Eye (tissue), 1 donor: ENCODE results near the gene NDUFA13.

Experiments
- DNase-seq: peaks from one replicate; pipeline ENCODE4 v3.0.0-alpha.2; 2015

NDUFA13 gene

DNA sequence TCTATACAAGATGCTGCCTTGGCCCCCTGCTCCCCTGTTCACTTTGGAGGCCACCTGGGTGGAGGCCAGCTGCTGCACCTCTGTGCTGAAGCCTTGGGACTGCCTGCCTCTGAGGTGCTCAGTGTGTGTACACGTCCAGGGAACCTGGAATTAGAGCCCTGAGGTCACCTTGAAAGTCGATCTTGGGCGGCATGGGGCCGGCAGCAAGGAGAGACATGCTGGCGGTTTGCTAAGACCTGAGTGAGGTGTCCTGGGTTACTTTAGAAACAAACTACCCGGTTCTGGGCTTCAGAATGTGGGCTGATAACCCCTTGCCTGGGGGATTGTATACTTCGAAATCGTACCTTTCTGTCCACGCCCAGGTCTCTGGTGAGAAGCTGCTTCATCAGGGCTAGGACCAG lies 26.2 kb upstream of the NDUFA13 start:
- no peak for DNase-seq

DNA sequence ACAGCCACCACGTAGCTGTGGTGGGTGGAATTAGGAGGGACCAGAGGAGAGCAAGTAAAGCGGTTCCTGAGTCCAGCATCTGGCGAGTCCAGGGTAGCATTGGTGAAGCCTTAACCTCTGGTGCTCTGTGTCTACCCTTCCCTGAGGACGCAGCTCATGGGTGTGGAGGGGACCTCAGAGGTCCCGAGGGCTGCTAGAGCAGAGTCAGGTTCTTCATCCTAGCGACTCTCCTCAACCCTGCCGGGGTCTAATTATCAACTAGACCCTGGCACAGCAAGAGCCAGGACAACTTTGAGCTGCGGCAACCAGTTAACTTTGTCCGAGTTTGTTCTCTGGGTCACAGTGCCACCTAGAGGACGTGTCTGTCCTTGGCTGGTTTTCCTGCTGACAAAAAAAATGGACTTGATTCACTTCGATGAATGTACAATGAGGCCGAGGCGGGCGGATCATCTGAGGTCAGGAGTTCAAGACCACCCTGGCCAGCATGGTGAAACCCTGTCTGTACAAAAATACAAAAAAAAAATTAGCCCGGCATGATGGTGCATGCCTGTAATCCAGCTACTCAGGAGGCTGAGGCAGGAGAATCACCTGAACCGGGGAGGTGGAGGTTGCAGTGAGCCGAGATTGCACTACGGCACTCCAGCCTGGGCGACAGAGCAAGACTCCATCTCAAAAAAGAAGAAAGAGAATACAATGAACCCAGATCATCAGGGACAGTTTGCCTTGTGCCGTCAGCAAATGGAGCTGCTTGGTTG lies 25.6 kb upstream of the NDUFA13 start:
- DNase-seq: peak; percentile 97

DNA sequence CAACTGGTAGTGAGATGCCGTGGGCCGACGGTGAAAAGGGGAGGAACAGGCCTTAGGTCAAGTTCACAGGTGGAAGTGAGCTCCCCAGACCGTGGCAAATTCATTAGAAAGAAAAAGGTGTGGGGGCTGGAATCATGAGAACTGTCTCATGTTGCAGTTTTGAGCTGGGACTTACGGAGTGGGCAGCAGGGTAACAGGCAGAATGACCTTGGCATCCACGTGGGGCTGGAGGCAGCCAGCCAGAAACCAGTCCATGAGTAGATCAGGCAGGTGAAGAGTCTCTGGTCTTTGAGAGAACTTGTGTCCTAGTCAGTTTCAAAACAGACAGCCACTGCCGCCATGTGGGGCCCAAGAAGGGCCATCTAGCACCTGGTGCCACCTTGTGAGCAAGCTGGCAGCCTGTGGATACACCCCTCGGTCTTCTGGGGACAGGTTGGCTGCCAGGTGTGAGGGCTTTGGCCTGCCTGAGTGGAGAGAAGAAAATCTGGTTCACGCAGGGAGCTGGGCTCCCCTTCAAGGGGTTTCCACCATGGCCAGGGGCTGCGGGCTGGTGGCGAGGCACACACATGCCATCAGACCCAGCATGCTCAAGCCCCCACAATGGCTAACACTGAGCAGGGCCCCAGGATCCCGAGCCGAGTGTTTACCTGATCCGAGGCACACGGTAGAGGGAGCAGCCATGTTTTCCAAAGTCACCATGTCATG lies 24.6 kb upstream of the NDUFA13 start:
- DNase-seq: no peak

DNA sequence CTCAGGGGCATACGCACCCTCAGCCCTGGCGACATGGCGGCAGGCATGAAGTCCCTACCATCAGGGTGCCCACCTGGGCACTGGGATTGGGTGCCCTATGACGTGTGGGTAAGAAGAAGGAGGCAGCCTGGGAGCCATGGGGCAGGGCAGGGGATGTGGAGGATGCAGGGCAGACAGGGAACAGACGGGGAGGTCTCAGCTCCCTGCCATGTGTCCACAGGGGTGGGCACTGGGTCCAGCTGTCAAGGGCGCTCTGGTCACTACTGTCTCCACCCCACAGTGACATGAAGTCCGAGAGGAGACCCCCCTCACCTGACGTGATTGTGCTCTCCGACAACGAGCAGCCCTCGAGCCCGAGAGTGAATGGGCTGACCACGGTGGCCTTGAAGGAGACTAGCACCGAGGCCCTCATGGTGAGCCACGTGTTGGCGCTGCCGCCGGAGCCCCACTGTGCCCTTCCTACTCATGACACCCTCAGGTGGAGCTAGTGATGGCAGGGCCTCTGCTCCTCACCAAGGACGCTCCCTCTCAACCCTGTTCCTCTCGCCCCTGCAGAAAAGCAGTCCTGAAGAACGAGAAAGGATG lies 23.9 kb upstream of the NDUFA13 start:
- no peak for DNase-seq

DNA sequence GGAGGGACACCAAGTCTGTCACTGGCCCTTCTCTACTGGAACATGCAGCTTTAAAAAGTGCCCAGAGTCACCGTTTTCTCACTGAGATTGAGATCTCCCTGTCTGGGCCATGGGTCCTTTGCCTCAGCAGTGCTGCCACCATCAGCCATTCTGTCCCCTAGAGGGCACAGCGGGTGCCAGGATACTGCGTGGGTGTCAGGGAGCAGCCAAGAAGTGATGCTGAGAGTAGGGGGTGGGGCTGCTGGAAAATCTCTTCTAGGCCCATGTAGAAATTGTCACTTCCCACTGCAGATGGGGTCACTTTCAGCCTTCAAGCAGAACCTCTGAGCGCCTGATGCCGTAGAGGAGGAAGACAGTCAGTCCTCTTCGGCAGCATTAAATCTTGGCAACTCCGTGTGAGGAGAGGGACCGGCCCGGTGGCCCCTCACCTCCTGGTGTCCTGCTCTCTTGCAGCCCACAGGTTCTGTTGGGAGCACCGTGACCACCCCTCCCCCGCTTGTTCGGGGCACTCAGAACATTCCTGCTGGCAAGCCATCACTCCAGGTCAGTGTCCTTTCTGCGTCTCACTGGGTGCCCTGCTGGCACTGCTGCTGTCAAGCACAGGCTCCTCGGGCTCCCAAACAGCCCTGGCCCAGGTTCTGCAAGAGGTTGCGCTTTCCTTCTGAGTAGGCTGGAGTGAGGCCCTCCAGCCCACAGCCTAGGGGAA lies 22.0 kb upstream of the NDUFA13 start:
- no peak for DNase-seq

DNA sequence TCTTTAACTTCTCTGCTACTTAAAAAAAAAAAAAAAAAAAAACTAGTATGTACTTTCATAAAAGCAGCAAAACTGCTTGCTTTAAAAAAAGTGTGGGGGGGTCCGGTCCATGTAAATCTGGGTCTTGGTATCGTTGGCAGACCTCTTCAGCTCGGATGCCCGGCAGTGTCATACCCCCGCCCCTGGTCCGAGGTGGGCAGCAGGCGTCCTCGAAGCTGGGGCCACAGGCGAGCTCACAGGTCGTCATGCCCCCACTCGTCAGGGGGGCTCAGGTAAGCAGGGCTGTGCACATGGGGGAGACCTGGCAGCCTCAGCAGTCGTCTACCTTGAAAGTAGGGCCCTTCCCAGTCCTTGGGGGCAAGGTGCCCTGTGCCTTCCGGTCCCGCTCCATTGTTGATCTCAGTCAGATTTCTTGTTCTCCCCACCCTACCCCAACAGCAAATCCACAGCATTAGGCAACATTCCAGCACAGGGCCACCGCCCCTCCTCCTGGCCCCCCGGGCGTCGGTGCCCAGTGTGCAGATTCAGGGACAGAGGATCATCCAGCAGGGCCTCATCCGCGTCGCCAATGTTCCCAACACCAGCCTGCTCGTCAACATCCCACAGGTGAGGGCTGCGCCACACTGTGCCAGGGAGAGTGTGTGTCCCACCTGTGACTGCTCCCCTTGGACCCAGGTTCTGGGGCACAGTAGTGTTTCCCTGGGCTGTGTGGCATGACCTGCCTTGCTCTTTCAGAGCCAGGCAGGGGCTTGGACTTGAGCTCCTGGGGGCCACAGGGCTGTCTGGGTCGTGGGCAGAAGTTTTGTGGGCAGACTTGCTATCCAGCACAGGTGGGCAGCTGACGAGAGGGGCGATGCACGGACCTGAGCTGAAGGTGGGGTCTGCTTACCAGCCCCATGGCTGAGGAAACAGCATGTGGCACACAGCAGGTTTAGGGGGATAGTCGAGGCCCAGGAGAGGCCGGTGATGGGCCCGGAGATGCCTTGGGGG lies 20.1 kb upstream of the NDUFA13 start:
- no peak for DNase-seq

DNA sequence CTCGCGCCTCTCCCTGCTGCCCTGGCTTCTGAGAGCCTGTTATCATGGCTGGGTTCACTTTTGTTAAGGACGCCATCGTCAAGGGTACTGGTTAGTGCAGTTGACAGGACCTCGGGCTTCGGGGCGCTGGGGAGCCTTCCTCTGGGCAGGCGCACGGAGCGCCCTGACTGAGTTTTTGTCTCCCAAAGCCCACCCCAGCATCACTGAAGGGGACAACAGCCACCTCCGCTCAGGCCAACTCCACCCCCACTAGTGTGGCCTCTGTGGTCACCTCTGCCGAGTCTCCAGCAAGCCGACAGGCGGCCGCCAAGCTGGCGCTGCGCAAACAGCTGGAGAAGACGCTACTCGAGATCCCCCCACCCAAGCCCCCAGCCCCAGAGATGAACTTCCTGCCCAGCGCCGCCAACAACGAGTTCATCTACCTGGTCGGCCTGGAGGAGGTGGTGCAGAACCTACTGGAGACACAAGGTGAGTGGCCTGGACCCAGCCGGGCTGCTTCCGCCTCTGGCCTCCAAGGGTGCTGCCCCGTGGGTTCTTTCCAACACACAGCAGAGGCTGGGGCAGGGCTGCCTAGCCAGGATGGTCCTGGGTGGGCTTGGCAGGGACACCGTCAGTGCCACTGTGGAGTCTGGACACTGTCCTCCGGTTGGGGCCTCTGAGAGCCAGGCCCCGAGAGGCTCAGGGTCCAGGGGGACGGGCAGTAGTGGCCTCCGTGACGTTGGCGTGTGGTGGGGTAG lies 17.6 kb upstream of the NDUFA13 start:
- no peak for DNase-seq

DNA sequence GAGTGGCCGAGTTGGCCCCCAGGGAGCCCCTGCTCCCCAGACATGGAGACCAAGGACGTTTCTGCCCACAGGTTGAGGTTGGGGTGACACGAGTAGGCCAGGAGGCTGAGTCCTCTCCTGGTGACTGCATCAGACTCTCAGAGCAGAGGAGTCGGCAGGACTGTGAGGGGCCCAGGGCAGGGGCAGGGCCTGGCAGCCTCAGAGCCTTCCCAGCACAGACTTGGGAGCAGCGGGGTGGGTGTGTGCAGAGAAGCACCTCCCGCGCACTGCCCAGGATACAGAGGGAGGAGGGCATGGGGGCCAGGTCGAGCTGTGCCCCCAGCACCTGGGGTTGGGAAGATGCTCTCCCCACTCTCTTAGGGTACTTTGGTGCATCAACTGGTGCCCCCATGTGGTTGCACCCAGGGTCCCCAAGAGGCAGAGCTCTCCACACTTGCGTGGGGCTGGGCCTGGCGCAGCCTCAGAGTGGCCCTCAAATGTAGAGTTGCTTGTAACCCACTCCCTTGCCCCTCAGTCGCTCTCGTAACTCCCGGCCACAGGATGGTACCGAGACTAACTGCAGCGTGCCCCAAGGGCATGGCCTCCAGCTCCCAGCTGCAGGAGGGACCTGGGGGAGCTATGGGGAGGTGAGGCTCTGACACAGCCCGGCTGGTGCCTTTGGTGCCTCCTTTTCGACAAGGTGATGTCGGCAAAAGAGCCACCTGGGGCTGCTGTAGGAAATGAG lies 16.6 kb upstream of the NDUFA13 start:
- no peak for DNase-seq

DNA sequence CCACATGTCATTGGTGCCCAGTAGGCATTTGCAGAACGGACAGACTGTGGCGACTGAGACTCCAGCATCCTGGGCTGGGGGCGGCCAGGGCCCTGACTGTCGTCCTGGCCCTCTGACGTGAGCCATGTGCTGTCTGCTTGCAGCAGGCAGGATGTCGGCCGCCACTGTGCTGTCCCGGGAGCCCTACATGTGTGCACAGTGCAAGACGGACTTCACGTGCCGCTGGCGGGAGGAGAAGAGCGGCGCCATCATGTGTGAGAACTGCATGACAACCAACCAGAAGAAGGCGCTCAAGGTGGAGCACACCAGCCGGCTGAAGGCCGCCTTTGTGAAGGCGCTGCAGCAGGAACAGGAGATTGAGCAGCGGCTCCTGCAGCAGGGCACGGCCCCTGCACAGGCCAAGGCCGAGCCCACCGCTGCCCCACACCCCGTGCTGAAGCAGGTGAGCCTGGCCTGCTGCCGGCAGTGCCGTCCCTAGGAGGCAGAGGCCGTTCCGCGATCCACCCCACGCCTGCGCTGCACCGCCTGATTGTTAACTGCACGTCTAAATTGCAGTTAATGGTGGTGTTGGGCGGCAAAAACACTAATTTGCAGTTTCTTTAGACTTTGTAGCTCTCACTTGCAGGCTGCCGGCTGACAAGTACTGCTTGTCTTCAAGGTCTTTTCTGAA lies 14.9 kb upstream of the NDUFA13 start:
- no peak for DNase-seq

DNA sequence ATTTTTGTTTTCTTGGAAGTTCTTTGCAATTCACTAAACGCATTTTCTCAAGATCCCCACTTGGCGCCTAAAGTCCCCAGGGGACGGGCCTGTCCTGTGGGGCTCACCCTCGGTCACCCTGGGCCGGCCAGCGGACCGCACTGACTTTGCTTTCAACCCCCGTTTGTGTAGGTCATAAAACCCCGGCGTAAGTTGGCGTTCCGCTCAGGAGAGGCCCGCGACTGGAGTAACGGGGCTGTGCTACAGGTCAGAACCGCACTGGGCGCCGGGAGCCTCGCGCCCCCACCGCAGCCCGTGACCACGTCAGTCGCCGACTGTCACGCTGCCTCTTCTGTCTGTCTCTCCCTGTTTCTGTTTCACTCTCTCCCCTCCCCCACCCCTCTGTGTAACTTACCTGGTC lies 14.2 kb upstream of the NDUFA13 start:
- no peak for DNase-seq

DNA sequence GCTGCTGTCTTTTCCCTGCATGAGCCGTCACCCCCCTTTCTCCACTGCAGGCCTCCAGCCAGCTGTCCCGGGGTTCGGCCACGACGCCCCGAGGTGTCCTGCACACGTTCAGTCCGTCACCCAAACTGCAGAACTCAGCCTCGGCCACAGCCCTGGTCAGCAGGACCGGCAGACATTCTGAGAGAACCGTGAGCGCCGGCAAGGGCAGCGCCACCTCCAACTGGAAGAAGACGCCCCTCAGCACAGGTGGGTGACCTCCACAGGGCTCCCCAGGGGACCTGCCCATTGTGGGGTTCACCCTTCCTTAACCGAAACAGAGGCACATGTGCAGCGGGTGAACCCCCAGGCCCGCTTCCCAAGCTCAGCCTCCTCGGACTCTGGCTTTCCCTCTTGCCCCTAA lies 13.7 kb upstream of the NDUFA13 start:
- no peak for DNase-seq

DNA sequence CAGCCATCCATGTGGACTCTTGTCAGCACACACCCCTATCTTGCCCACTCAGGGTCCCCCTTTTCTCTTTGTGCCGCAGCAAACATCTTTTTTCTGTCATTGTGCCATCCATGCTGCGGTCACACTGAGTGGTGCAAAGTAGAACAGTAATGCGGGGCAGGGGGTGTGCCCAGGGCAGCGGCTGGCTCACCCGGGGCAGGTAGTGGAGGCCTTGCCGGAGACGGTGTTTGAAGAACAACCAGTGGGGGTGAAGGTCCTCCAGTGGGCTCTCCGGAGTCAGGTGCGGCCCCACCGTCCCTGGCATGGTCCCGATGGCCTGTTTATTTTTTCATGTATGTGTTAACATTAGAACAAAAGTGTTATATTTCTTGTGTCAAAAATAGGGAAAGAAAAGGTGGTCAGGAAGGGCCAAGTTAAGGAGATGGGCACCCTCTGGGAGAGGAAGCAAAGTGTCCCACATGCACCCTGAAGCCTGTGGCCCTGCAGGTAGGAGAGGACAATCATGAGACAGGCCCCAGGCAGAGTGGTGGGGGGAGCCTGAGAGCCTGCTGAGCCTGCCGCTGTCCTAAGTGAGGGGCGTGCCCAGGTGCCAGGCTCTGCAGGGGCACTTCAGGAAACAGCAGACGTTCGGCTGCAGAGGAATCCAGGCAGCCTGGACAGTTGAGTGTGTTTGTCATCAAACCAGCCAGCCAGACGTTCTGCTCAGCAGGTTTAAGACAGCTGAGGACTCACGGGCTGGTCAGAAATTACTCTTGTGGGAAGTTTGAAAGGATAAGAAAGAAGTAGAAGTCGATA lies 13.0 kb upstream of the NDUFA13 start:
- DNase-seq: no peak

DNA sequence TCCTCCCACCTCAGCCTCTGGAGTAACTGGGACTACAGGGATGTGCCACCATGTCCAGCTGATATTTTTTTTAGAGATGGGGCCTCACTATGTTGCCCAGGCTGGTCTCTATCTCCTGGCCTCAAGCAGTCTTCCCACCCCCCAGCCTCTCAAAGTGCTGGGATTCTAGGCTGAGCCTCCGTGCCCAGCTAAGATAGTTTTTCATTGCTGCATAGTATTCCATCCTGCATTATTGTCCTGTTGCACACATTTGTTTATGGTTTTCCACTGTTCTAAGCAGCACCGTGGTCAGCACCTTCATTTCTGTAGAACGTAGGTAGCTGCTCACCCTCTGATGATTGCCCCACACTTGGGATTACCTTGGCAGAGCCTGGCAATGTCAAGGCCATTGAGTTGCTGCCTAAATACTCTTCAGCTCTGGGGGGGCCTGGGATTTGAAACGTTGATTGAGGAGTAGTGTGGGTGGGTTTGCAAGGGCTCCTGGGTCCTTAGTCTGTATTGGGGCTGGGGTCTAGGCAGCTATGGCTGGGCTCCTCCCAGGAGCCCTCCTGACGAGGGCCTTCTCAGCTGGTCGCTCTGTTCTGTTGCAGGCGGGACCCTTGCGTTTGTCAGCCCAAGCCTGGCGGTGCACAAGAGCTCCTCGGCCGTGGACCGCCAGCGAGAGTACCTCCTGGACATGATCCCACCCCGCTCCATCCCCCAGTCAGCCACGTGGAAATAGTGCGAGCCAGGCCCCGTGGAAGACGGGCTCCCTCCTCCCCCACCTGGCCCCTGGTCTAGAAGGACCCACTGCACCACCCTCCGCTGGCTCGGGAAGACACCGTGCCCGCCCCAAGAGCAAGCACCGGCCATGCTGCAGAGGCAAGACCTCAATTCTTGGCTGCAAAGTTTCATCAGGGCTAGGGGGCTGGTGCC lies 11.0 kb upstream of the NDUFA13 start:
- no peak for DNase-seq

DNA sequence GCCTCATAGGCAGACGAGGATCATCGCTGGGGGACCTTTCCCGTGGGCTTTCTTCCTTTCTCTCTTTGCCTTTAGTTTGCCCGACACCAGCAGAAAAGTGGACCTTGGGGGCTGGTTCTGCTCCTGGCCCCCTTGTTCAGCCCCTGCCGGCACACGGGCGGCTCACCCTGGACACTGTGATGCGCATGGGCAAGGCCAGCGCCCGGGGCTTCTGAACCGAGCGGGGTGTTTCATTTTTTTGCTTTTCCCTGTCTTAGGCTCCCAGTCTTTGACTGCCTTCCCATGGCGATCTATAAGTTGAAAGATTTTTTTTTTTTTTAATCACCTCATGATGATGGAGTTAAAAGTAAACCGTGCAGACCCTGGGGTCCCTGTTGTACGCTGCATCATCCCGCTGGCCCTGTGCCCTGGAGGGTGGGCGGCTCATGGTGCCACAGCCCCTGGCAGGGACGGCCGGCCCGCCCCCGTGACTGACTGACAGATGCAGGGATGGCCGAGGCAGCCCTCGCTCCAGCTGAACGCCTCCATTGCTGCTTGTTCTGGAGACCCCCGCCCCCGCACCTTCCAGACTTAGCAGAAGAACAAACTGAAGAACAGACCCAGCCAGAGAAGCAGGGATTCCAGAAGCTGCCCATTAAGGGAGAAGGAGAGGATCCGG lies 10.2 kb upstream of the NDUFA13 start:
- no peak for DNase-seq

DNA sequence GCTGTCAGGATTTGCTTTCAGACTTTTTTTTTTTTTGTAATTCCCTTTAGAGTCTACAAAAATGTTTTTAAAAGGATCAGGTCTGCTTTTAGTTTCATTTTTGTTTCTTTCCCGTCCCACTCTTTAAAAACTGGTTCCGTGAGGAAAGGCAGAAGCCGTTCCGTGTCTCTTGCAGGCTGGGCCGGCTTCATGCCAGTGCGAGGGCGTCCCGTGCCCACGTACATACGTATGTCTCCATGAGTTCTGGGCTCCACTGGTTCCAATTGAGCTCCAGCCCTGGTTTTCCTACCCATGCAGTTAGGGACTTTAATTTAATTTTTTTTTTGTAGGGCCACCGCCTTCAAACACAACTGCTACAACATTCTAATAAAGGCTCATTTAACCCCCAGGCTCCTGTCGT lies 9.4 kb upstream of the NDUFA13 start:
- no peak for DNase-seq

DNA sequence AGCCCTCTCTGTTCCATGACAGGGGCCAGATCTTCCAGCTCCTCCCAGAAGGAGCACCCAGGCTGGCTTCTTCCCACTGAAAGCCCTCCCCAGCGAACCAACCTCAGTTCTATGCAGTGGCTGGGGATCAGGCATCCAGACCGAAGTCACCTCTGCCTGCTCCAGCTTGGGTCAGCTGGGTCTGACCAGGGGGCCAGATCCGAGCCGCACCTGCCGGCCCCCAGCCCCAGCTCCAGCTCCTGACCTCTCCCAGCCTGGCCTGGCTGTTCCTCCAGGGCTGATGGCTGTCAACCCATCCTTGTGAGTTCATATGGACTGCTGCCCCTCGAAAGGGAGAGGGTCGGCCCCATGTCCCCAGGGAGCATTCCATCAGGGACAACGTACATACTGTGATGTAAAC lies 8.7 kb upstream of the NDUFA13 start:
- DNase-seq: no peak

DNA sequence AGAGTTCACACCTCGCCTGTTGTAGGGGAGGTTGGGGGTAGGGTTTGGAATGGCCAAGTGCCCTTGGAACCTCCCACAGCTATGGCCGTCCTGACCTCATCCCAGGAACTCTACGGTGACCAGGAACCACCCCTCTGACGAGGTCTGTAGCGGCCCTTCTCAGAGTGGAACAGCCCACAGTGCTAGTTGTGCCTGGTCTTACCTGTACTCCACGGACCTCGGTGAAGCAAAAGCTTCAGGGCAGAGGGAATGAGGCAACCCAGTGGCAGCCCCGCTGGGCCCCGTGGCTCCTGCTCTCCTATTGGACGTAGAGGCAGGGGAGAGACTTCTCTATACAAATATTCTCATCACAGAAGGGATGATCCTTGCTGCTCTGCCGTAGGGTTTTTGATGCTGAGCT lies 7.8 kb upstream of the NDUFA13 start:
- DNase-seq: no peak

DNA sequence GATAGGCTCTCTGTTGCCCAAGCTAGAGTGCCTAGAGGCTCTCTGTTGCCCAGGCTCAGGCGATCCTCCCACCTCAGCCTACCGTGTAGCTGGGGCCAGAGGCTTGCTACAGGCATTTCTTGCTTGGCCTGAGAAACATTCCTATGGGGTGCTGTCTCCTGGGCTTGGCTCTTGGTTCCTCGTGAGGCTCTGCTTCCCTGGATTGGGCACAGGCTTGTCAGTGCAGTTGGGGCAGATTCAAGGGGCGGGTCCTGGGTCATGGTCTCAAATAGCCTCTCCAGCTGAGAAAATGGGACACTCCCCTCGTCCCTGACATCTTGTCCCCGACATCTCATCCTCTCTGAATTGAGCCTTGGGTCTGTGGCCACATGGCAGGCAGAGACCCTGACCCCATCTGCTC lies 5.6 kb upstream of the NDUFA13 start:
- DNase-seq: no peak
